Kidney epithelial cell (primary cell): ENCODE data around the gene LRRFIP1. TPM values are rescaled to one million over a fixed set of nuclear protein-coding genes. Genes with fewer than 3 reads are reported as not detected.

Experiments
- DNase-seq: peaks from one replicate; pipeline ENCODE4 v3.0.0-alpha.2; 2010; ENCODE audit warnings: low read depth
- H3K27me3 ChIP-seq: 2 replicates; pipeline ENCODE4 v1.6.0; 2011; ENCODE audit warnings: low read length; ENCODE audit not compliant: control insufficient read depth, insufficient read depth
- H3K36me3 ChIP-seq: 2 replicates; pipeline ENCODE4 v1.5.1; 2011; ENCODE audit warnings: low read length; ENCODE audit not compliant: control insufficient read depth, insufficient read depth
- H3K4me3 ChIP-seq: 2 replicates; pipeline ENCODE4 v1.5.1; 2011; ENCODE audit warnings: low read depth, mild to moderate bottlenecking, control low read depth, low read length
- CTCF ChIP-seq: IDR thresholded peaks from 2 replicates; pipeline ENCODE4 v1.5.1; 2011; ENCODE audit warnings: mild to moderate bottlenecking, moderate library complexity, low read length, control low read depth, inconsistent platforms; ENCODE audit not compliant: insufficient read depth, poor library complexity, severe bottlenecking
- total RNA-seq: library from RNA; depleted of rRNA; stranded (reverse); fragments of >200 nt; gene quantifications from 2 replicates; pipeline ENCODE4 v1.2.3, GENCODE V29; 2015

Gene LRRFIP1
- total RNA-seq, 1 donor from 2014 or later: 97.5 TPM

GRCh38 chr2:237661270-237661669 is 33.9 kb downstream of the LRRFIP1 start:
- Histone ChIP-seq H3K36me3 (no peaks in the 10 kb centered on the region), H3K4me3 (no peak overlapping the region), H3K27me3 (no peaks in the 10 kb centered on the region)
- no peak for DNase-seq
- no peak for TF ChIP-seq CTCF

- DNase-seq: no peak
- H3K36me3 ChIP-seq: no peaks in the 10 kb centered on the region
- no peak overlapping the region for H3K4me3 ChIP-seq
- H3K27me3 ChIP-seq: no peaks in the 10 kb centered on the region
- TF ChIP-seq CTCF: no peak
Observed at GRCh38 chr2:237661799-237662328, 34.5 kb downstream of the LRRFIP1 start.

GRCh38 chr2:237662671-237663093 is 35.3 kb downstream of the LRRFIP1 start:
- DNase-seq: peak; percentile 51
- no peak for TF ChIP-seq CTCF
- Histone ChIP-seq H3K4me3 (no peak overlapping the region), H3K36me3 (no peaks in the 10 kb centered on the region), H3K27me3 (no peaks in the 10 kb centered on the region)

- H3K27me3 ChIP-seq: no peaks in the 10 kb centered on the region
- DNase-seq: no peak
- H3K36me3 ChIP-seq: no peaks in the 10 kb centered on the region
- no peak for TF ChIP-seq CTCF
- H3K4me3 ChIP-seq: no peak overlapping the region
Observed at GRCh38 chr2:237663517-237664110, 36.2 kb downstream of the LRRFIP1 start.

GRCh38 chr2:237664151-237664550 is 36.8 kb downstream of the LRRFIP1 start:
- no peak for TF ChIP-seq CTCF
- Histone ChIP-seq H3K4me3 (no peak overlapping the region), H3K36me3 (no peaks in the 10 kb centered on the region), H3K27me3 (no peaks in the 10 kb centered on the region)
- DNase-seq: no peak

GRCh38 chr2:237665713-237666143 is 38.3 kb downstream of the LRRFIP1 start:
- TF ChIP-seq CTCF: peak; percentile 27
- DNase-seq: no peak
- peaks cover 3% of the 10 kb centered on the region for H3K36me3 ChIP-seq

More at GRCh38 chr2:237665713-237666143, 38.3 kb downstream of the LRRFIP1 start:
- Histone ChIP-seq H3K27me3 (no peaks in the 10 kb centered on the region), H3K4me3 (no peak overlapping the region)
